T-helper 2 cell (primary cell): Measurements from ENCODE around the gene STK40.
A peak's percentile ranks its signal among the peaks of the same experiment; 100 is the strongest.

Source experiments
- DNase-seq, 5 experiments: peaks; one replicate each; pipeline versions ENCODE4 v3.0.0 to v3.0.0-alpha.2; 2012 to 2022
- total RNA-seq, 2 donors: gene quantifications; one replicate each; lab custom pipeline; 2026; lab: John Stamatoyannopoulos, UW

Gene STK40, protein sequence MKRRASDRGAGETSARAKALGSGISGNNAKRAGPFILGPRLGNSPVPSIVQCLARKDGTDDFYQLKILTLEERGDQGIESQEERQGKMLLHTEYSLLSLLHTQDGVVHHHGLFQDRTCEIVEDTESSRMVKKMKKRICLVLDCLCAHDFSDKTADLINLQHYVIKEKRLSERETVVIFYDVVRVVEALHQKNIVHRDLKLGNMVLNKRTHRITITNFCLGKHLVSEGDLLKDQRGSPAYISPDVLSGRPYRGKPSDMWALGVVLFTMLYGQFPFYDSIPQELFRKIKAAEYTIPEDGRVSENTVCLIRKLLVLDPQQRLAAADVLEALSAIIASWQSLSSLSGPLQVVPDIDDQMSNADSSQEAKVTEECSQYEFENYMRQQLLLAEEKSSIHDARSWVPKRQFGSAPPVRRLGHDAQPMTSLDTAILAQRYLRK
- 34.5 to 36.2 reads per million in 2 donors for total RNA-seq

DNA sequence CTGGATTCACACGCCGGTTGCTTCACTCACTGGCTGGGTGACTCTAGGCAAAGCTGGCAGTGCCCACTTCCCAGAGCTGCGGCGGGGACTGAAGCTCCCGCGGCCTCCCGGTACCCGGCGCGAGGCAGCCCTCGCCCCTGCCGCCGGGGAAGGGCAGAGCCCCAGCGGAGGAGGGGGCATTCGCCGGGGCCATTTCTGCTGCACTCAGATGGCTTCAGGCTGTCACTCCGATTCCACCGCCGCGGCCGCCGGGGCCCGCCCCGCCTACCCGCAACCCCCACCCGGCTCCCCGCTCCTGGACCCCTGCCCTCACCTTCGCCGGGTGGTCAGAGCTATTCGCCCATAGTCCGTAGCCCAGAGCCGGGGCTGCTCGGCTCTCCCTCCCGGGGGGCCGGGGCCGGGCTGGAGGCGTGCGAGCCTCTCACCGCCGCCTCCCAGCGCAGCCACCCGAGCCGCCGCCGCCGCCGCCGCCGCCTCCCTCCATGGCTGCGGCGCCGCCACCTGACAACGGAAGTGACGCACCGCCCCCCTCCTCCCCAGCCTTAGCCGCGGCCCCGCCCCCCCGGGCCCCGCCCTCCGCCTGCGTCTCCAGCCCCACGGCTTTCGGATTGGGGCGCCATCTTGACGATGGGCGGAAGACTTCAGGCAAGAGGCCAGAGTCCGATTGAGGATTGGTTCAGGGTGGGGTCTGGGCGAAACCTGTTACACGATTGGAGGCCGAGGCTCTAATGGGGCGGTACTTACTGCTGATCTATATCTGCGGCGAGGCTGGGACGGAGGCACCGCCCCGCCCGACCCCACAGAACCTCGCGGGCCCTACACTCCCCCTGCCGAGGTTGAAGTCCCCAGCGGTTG, at the start of gene STK40:
Gene STK40, minus strand, starts transcription at position 515 of the 855 bp plus-strand sequence. CDS start 24,592 bp downstream, outside the sequence.
- DNase-seq, result peak; percentile 97 to 100 (median 97)

DNA sequence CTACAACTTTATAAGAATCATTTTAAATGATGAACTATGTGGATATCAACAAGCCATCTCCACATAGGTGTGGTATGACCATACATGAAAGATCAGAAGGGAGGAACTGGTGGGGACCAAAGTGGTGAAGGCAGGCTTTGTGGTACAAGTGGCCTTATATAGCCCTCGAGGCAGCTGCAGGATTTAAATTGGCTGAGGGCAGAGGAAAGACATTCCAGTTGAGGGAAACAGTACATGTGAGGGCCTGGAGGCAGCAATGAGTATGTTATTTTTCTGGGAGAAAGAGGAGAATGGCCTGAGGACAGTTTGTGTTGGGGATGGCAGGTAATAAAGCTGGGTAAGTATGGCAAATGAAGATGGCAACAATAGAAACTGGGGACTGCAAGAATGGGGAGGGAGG, 47.4 kb upstream of the STK40 start:
- no peak for DNase-seq

DNA sequence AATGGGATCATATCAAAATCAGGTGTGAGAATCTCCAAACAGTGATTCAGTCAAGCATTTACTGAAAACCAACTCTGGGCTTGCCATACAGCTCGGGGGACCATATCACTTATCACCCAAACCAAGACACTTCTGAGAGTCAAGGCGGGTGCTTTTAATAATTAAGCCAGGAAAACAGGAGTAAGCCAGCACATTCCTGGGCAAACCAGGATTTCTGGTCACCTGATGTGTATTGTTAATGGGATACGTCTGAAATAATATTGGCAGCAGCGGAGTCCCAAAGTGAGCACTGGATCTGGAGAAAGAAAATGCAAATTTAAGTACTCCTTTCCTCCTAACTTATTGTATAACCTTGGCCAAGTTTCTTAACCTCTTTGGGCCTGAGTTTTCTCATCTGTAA, 46.9 kb upstream of the STK40 start:
- no peak for DNase-seq

DNA sequence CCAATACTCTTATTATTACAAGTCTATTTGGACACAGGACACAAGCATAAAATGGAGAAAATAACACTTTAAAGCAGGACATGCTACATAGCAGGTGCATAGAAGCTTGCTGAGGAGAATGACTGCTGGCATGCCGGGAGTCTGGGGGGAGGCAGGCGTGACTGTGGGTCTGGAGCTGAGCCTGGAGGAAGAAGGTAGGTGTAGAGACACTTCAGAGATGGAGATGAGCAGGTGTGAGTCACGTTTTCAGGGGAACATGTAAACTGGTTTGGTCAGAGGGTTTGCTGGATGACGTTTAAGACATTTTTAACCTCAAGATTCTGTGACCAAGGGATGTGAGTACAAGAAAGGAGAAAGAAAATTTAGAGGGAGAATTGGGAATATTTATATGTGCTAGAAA, 40.1 kb upstream of the STK40 start:
- DNase-seq, result no peak

DNA sequence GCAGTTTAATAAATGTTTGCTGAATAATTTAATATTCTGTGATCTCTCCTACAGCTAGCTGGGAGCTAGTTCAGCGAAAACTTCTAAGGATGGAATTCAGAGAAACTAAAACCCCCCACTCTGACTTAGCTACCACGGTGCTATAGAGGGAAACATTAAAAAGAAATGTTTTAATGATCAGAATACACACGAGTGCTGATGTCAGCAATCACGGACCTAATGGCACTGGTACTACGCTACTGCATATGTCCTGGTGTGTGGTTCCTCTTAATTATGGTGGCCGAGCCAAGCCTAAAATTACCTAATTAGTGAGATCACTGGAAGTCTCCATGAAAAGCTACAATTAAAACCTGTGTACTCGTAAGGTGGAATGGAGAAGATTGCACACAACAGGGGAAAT, 35.9 kb upstream of the STK40 start:
- DNase-seq, result no peak

DNA sequence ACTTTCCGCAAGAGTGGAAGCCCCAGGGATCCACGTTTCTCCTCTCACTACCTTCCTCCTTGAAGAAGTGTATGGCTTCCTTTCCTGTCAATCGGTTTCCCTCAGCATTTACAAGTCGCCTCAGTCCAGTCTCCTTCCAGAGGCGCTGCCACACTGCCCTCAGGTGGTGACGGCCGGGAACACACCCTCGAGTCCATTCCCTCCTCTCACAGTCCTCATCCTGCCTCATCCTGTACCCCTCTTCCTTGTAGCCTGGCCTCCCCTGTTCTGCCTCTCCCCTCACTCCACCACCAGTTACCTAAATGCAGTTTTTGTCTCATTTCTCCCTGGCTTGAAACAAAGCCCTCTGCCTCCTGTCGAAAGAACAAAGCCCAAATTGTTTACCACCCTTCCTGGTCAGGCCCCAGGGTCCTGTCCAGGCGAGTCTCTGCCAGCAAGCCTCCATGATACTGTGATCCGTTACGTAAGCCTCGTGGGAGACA, 35.2 kb upstream of the STK40 start:
- DNase-seq, result peak; percentile 70 to 91 (median 83)

DNA sequence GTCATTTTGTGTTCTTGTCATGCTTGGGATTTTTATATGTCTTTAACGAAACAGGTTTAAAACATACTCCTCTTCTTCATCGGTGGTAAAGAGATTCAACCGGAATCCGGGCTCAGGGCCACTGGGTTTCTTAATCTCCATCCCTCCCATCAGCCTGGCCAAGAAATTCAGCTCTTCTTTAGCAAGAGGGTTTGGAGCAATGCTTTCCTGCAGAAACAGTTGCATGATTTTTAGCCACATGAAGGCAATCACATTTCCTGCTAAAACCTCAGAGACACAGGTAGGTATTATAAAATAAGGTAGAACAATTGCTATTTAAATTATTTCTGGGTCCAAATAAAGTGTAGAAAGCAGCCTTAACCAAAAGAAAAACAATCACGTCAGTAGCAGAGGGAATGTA, 34.7 kb upstream of the STK40 start:
- DNase-seq, result no peak

DNA sequence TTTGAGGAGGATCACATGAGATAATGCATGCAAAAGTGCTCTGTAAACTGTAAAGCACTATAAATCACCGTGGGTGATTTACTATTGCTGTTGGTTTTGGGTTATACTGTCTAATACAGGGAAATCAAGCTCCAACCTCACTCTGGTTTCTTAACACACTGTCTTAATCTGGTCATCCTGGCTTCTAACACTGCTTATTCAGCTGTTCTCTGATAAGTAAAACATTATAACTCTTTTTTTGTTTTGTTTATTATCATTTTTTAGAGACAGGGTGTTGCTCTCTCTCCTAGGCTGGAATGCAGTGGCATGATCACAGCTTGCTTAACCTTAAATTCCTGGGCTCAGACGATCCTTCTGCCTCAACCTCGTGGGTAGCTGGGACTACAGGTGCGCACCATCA, 33.8 kb upstream of the STK40 start:
- DNase-seq, result no peak

DNA sequence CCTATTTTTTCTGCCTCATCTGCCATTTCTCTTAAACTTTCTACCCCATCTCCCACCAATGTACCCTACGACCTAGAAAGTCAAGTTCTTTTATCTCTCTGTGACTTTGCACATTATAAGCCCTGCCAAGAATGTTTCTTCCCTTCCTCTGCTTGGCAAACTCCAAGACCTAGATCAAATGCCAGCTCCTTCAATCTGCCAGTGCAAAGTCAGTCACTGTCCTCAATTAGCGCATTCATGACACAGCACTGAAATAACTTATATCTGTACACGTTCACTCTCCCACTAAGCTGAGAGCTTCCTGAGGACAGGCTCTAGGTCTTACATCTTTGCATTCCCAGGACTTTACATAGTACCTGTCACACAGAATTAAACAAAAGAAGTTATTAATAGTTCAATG, 33.4 kb upstream of the STK40 start:
- DNase-seq, result no peak

DNA sequence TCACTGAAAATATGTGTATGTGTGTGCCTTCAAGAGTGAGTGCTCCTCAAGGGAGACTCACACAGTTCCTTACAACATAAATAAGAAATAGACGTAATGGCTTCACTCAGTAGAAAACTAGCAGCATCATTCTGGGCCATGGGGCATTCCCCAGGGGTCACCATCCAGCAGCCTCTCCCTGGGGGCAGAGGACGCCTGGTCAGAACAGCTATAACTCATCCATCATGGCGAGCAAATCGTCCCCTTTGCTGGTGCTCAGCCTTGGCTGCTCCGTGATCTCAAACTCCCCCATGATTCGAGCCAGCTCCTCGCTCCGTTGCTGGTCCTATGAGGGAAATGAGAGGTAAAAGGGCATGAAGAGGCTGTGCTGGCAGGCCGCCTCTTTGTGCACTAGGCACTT, 32.2 kb upstream of the STK40 start:
- no peak for DNase-seq

DNA sequence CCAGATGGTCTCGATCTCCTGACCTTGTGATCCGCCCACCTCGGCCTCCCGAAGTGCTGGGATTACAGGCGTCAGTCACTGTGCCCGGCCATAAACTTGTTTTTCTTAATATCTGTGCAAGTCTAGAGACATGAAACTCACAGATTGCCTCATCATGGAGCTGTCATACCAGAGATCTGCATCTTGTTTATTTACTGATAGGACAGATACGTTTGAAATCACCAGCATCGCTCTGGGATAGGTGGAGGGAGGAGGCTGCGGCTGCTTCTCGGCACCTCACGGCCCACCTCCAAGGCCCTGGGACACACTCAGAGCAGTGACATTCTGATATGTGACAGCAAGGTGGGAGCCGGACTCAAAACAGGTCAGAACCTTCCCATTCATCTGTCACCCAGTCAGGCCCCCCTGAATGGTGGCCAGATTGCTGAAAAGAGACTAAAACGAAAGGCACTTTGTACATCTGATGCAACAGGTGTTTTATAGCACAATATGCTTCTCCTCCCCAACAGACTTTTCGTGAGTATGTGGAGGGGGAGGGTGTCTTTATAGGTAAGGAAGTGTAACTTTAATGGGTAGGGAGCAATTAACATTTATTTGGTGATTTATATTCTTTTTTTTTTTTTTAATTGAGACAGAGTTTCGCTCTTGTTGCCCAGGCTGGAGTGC, 30.1 kb upstream of the STK40 start:
- no peak for DNase-seq

DNA sequence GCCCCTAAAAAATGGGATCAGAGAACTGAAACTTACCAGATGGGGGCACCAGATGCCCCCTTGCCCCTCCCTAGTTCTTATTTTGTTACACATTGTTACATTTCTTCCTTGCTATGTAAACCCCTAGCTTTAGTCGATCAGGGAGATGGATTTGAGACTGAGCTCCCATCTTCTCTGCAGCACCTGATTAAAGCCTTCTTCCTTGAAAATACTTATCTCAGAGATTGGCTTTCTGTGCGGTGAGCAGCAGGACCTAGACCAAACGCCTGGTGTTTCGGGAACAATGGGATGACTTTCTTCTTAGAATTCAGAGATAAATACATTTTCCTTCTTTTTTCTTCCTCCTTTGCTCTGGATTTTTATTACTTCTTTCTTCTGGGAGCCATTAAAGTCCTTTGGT, 28.7 kb upstream of the STK40 start:
- no peak for DNase-seq

DNA sequence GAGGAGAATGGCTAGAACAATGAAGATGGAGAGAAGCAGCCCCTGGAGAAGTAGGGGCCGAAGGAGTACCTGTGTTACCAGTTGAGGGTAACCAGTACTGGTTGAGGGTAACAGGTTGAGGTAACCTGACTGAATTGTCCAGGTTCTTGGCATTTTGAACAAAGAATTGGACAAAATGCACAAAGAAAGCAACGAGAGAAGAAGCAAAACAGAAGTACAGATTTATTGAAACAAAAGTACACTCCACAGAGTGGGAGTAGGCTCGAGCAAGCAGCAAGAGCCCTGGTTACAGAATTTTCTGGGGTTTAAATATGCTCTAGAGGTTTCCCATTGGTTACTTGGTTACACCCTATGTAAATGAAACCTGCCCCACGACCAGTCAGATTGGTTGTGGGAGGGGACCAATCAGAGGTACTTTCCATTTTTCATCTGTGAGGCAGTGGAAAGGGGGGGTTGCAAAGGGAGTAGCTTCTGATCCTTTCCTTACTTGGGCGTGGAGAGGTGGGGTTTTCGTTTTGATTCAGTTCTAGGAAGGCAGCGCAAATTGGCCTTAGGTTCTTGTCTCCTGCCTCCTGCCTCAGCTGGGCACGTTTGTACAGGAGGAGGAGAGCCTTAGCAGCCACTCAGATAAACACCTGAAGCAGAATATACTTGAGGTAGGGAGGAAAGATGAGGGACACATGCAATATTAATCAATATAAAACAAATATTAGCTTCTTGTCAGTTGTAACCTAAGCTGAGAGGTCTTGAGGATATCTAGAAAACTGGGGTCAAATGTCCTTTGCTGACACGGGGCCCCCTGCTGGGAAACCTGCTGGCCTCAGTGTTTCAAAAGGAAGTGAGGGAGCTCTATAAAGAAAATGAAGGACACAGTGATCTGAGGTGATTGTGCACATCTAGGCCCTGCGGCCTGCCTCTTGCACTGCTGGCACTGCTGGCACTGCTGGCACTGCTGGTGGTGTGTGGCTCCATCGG, 26.2 kb upstream of the STK40 start:
- peak in 3 of 5 experiments; percentile 8 to 74 (median 22) for DNase-seq

DNA sequence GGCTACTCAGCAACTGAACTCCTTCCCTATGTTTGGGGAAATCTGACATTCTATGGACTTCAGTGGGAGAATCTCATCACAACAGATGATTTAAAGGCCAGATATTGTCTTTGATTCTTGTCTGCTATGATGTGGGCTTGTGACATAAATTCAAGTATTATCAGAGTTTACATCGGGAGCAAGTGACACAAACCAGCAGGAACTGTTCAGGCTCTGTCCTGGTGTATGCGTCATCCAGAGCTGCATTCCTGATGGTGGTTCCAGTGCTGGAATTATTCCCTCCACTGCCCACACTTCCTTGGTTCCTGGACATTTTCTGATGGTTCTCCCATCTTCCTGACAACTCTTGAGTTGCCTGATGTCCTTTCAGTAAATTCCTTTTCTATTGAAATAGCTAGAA, 22.8 kb upstream of the STK40 start:
- no peak for DNase-seq

DNA sequence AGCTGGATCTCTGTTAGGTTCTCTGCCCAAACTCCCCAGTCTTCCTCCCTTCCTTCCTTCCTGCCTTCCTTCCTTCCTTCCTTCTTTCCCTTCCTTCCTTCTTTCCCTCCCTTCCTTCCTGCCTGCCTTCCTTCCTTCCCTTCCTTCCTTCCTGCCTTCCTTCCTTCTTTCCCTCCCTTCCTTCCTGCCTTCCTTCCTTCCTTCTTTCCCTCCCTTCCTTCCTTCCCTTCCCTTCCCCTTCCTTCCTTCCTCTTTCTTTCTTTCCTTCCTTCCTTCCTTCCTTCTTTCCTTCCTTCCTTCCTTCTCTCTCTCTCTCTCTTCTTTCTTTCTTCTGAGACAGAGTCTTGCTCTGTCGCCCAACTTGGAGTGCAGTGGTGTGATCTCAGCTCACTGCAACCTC, 20.7 kb upstream of the STK40 start:
- no peak for DNase-seq

DNA sequence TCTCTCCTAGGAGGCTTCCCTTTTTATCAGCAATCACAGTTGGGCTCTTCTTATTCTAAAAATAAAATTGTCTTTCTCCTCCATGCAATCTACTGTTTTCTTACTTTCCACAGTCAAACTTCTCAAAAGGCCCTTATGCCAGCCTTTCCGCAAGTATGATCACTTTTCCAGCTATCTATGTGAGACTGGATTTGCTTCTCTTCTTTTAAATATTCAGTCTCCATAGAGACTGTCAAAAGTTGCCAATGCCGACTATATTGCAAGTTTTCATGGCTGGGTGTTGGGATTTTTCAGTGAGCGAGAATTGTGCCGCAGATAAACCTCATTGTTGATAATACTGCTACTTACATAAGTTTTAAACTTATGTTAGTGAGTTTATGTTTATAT, 16.8 kb upstream of the STK40 start:
- no peak for DNase-seq

DNA sequence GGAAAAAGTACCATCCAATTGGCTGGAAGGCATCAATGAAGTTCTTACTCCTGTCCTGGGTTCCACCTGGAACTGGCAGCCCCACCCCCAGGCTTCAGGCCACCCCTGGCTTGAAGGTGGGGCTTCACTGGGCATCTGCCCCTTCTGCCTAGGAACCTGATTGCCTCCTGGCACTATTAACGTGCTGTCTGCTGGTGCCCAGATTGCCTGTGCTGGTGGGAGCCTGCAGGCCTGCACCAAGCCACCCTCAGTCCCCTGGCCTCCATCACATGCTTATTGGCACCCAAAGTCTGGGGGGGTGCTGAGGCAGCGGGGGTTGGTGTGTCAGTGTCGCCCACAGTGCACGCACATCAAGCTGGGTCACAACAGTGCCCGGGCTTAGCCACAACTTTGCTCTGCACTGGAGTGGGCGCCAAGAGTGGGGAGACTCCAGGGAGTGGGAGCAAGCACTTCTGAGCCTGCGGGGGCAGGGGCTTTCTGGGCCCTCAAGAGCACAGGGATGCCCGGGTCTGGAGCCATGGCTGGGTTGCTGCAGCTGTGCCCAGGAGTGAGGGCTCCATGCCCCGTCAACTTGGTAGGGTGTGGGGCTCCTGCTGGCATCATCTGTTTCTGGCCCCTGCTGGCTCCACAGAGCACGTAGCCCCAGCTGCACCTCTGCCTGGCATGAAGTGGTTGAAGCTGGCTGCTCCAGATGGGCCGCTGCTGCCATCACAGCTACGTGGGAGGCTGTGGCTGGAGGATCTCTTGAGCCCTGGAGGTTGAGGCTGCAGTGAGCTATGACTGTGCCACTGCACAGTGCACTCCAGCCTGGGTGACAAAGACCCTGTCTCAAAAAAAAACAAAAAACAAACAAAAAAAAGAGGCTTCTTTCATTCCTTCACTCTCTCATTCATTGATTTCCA, 16.1 kb upstream of the STK40 start:
- DNase-seq, result no peak

DNA sequence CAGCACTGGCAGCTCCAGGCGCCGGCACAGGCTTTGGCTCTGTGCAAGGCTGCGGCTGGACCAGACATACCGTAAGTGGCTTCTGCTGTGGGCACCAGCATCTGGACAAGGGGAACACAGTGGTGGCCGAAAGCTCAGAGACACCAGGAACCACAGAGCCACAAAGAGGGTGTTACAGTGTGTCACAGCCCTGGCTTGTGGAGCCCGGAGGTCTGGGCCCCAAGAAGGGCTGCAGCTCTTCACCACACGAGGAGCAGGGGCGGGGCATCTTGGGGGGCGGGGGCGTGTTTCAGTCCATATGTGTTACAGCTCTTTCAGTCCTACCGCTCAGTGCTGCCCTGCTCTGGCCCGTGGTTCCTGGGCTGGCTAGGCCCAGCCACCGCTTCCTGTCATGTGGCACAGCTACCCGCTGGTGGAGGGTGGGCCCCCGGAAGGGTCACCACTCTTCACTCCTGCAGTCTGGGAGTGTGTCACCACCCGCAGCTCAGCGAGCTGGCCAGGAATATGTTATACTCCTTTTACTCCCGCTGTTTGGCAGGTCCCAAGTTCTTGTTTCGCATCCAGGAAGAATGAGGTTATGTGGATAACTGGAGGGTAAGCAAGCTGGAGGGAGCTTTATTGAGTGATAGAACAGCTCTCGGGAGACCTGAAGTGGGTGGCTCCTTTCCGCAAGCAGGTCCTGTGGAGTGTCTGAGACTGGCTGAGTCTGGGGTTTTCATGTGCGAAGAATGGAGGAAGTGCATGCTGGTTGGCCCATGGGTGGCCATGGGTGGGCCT, 15.3 kb upstream of the STK40 start:
- DNase-seq, result peak in 2 of 5 experiments; percentile 4 to 50

DNA sequence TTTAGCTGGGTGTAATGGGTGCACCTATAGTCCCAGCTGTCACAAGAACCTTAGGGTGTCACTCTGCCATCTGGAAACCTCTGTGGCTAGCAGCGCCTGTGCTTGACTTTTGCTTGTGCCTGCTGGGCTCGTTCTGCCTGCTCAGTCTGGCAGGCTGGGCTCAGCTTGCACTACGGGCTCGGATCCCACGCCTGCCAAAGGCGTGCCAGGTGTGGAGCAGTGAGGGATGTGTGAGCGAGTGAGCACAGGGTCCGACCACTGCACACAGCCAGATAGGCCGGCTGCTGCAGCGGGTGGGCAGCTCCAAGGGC, 14.7 kb upstream of the STK40 start:
- DNase-seq, result no peak

DNA sequence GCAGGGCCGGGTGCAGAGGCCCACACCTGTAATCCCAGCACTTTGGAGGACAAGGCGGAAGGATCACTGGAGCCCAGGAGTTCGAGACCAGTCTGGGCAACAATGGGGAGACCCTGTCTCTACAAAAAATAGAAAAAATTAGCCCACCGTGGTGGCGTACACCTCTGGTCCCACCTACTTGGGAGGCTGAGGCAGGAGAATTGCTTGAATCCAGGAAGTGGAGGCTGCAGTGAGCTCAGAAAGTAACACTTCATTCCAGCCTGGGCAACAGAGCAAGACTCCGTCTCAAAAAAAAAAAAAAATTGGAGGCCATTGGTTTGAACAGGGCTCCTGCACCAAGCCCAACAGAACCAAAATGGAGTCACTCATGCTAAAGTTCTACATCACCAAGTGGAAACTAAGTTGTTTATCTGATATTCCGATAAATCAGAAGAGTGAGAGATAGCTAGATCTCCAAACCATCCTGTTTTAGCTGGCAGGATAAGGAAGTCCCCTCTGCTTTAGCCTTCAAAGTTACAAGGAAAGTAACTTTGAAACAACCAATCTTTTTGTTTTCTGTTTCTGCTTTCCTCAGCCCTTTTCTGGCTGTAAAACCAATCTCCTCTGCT, 12.8 kb upstream of the STK40 start:
- DNase-seq, result no peak
